NK-92 (cell line): ENCODE results near the gene PCDH9.
"Not testable (repeated sequence)": the region's sequence is repeated elsewhere in the genome, so short reads cannot be mapped to it uniquely, and the experiment has no call there.

Experiments used
- DNase-seq: peaks from one replicate; lab custom pipeline; 2025; ENCODE audit not compliant: unreplicated experiment; lab: John Stamatoyannopoulos, UW

PCDH9 gene

GRCh38 chr13:66794340-66795031, 435.6 kb downstream of the PCDH9 start:
- no peak for DNase-seq

DNA sequence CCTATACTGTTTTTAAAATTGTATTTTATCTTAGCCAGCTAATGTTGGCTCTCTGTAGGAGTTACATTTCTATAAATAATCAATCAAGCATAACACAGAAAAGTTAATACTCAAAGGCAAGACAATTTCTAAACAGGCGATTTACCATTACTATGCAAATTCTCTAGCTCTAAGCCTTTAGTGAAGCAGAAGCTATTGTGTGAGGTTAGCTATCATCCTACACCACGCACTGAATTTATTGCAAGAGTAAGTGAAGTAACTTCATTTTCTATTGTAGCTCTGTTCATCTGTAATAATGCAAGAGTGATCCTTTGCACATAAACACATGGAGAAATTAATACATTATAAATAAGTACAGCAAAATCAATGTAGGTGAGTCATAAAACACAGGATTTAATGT, 439.3 kb downstream of the PCDH9 start:
- no peak for DNase-seq

DNA sequence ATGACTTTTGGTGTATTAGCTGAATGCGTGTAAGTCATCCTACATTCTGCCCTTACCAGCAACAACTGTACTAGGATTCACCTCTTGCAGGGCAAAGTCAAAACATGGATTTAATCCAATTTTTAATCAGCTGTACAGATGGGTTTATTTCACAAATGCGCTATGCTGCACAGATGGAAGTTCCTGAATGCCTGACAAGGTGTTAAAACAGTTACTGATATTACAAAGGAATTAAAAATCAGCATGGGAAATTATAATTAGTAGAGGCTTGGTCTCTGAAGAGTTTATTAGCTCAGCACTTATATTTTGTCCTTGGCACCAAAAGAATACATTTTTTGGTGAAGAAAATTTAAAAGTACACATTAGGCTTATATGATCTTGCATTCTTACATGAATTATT, 448.9 kb downstream of the PCDH9 start:
- no peak for DNase-seq

GRCh38 chr13:66780814-66781213, 449.3 kb downstream of the PCDH9 start:
- DNase-seq: no peak

- DNase-seq: no peak
Measured at GRCh38 chr13:66778461-66778860, 451.7 kb downstream of the PCDH9 start.

GRCh38 chr13:66775196-66775595, 454.9 kb downstream of the PCDH9 start:
- DNase-seq: no peak

DNA sequence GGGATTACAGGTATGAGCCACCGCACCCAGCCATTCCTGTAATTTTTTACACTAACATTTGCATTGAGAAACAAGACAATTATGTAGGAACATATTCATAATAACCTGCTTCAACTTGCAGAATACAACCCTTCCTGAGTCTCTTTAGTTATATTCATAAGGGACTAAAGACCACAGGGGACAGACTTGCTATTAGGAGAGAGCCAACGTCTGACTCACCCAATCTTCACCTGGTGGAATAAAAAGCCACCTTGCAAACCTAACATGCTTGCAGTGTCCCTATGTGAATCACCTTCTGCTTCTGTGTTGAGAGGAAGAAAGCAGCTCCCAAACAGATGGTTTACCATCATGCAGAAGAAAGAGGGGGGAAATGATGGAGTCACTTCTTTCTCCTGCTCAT, 456.1 kb downstream of the PCDH9 start:
- DNase-seq: no peak

DNA sequence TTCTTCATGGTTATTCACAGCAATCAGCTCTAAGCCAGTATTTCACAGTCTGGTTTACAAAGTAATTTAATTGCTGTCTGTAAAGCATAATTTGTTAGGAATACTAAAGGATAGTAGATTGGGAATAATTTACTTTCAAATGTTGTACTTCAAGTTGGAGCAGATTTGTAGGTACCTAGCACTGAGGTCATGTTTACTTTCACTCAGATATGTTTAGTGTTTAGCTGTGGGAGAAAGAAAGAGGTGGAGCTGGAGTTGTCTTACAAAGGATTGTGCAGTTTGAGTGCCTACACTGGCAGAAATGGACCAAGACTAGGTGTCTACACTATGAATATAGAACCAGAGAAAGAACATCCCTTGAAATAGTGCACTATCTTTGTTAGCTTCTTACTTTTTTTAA, 464.6 kb downstream of the PCDH9 start:
- DNase-seq: no peak

DNA sequence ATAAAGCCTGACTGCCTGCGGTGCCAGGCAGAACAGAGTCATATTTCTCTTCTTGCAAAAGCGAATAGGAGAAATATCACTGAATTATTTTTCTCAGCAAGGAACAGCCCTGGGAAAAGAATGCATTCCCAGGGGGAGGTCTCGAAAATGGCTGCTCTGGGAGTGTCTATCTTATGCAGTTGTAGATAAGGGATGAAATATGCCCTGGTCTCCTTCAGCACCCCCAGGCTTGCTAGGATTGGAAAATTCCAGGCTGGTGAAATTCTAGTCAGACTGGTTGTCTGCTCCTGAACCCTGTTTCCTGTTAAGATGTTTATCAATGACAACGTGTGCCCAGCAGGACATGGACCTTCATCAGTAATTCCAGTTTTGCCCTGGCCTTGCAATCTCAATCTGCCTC, 469.5 kb downstream of the PCDH9 start:
- DNase-seq: not testable (repeated sequence)

- no peak for DNase-seq
Measured at GRCh38 chr13:66759919-66760318, 470.2 kb downstream of the PCDH9 start.

DNA sequence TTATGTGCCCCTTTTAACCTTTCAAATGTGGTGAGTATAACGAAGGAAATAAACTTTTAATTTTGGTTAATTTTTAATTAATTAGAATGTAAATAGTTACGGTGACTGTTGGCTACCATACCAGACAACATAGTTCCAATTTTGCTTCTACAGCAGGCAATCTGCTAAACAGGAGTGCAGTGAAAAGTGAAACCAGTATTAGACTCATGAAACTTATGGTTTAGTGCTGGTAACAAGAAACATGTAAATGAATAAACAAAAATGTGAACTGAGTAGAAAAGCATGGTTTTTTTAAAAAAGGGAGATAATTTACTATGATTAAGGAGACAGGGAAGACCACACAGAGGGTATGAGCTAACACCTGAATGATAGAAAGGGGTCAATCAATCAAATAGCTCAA, 478.4 kb downstream of the PCDH9 start:
- DNase-seq: no peak

DNA sequence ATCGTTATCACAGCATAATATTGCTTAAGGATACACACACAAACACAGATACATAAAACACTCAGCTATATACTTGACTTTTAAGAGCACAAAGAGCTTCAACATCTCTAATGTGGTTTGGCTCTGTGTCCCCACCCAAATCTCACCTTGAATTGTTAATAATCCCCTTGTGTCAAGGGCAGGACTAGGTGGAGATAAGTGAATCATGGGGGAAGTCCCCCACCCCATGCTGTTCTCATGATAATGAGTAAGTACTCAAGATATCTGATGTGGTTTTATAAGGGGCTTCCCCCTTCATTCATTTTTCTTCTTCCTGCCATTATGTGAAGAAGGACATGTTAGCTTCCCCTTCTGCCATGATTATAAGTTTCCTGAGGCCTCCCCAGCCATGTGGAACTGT, 481.4 kb downstream of the PCDH9 start:
- no peak for DNase-seq

DNA sequence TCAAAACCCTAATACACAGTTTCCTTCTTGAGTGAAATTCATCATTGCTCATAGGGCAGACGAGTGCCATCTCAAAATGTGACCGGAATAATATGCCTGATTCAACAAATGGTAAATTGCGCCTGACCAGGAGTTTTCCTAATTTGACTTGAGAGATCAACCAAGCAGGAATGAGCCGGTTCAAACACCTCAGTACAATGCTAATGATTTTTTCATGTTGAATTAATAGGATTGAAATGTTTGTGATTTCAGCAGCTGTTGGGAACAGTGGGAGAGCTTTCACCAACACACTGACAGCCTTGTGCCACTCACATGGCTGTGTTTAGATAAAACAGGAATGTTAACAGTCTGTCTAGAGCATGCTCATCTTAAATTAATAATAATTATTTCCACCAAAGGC, 484.8 kb downstream of the PCDH9 start:
- no peak for DNase-seq

- no peak for DNase-seq
Measured at GRCh38 chr13:66723576-66723975, 506.6 kb downstream of the PCDH9 start.

GRCh38 chr13:66716538-66716937, 513.6 kb downstream of the PCDH9 start:
- DNase-seq: no peak

DNA sequence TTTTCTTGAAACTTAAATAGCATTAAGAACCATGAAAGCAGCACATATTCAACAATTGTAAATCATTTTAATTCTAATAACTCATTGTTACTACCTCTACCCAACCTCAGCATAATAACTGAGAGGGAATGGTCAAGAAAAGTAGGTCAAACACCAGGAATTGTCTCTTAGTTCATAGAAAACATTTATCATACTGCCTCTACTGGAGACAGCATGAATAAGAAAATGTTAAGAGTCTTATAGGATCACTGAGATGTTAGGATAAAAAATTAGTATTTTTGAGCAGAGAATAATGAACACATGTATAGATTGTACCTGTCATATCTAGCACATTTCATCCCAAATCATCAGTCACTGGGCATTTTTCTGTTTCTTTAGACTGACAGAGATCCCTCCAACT, 515.3 kb downstream of the PCDH9 start:
- DNase-seq: no peak

GRCh38 chr13:66704110-66704509, 526.0 kb downstream of the PCDH9 start:
- DNase-seq: no peak

DNA sequence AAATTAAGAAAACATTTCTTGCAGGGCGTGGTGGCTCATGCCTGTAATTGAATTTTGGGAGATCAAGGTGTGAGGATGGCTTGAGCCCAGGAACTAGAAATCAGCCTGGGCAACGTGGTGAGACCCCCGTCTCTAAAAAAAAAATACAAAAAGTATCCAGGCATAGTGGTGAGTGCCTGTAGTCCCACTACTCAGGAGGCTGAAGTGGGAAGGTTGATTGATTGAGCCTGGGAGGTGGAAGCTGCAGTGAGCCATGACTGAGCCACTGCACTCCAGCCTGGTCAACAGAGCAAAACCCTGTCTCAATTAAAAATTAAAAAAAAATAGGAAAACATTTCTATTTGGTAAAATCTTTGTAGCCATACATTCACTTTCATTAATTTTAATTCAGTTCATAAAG, 526.5 kb downstream of the PCDH9 start:
- no peak for DNase-seq

DNA sequence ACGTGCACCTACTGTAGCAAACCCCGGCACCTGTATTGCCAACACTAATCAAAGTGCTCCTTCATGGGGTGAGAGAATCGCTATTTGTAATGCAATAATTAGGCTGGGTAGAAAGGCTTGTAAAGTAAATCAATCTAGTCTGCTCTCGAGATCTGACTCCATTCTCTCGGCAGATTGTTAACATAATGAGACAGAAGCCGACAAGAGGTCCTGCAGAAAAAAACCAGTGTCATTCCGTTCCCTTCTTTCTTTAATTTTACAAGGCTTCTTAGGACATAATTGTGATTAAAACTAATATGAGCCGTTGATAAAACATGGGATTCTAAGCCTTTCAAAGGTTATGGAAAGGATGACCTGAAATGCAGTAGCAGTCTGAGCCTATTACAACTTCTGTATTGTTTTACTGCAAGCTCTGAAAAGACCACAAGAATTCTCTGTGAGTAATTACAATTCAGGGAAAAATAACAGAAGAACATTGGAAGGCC, 530.0 kb downstream of the PCDH9 start:
- no peak for DNase-seq

DNA sequence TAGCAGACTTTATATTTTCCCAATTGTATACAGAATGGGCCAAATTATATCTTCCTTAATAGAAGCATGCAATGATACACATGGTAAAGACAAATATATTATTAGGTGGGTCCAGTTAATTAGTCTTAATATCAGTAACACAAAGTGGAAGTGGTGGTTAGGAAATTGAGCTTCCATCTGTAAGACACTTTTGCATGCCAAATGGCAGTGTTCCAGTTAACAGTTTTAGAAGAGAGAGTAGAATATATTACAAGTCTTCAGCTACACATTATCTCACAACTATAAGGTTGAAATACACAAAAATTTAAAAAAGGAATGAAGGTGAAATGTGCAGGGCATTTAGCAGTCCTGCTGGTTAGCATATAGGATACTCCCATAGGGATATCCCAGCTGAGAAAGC, 536.5 kb downstream of the PCDH9 start:
- no peak for DNase-seq

DNA sequence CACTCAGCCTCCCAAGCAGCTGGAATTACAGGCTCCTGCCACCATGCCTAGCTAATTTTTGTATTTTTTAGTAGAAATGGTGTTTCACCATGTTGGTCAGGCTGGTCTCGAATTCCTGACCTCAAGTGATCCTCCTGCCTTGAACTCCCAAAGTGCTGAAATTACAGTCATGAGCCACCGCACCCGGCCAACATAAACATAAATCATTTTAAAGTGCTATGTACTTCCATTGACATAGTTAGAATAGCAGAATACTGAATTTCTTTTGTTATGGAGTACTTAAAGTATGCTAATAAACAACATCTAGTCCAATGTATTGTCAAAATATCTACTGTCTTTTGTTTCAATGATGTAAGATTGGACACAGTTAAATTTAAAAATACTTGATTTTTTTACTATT, 539.0 kb downstream of the PCDH9 start:
- no peak for DNase-seq

DNA sequence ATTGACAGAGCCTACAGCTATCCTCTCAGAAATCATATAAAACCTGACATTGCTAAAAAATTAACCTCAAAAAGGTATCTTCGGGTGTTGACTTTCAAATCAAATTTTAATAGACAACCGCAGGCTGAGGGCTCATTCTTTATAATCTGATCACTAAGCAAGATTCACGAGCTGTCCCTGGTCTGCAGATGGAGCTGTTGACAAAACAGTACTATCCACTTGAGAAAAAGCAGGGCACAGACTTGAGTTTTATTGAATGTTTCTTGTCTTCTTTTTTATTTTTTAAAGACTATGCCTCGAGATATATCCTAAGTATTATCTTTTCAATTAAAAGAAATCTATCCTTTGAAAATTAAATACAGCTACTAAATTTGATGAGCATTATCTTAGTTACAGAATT, 540.5 kb downstream of the PCDH9 start:
- no peak for DNase-seq

GRCh38 chr13:66689037-66689619, 541.0 kb downstream of the PCDH9 start:
- DNase-seq: no peak
